DOHH2 (cell line): ENCODE data around the gene S100A11.
"Not testable (repeated sequence)": the region's sequence is repeated elsewhere in the genome, so short reads cannot be mapped to it uniquely, and the experiment has no call there.

Experiments
- H3F3A ChIP-seq: fragments of 200-600 bp; sonication (generic), shearing (Covaris generic); 2 replicates; pipeline ENCODE4 v1.6.0; 2016; ENCODE audit warnings: antibody characterized with exemption, mild to moderate bottlenecking; ENCODE audit not compliant: control insufficient read depth, insufficient read depth
- H3K27ac ChIP-seq: fragments of 200-600 bp; sonication (generic); 2 replicates; pipeline ENCODE4 v1.5.1; 2014; ENCODE audit warnings: low read depth, mild to moderate bottlenecking, low read length, moderate library complexity
- H3K27me3 ChIP-seq: fragments of 200-600 bp; sonication (generic); 2 replicates; pipeline ENCODE4 v1.6.1; 2014; ENCODE audit warnings: mild to moderate bottlenecking, low read length, mixed read lengths; ENCODE audit not compliant: control insufficient read depth
- H3K36me3 ChIP-seq: fragments of 200-600 bp; sonication (generic); 2 replicates; pipeline ENCODE4 v1.6.1; 2014; ENCODE audit warnings: mild to moderate bottlenecking, low read length, moderate library complexity, mixed read lengths; ENCODE audit not compliant: control insufficient read depth
- H3K4me1 ChIP-seq: fragments of 200-600 bp; sonication (generic); 2 replicates; pipeline ENCODE4 v1.6.1; 2014; ENCODE audit warnings: mild to moderate bottlenecking, low read length, mixed read lengths; ENCODE audit not compliant: control insufficient read depth
- H3K4me2 ChIP-seq: fragments of 200-600 bp; sonication (generic); 2 replicates; pipeline ENCODE4 v1.6.0; 2014; ENCODE audit warnings: mild to moderate bottlenecking, low read length, moderate library complexity
- H3K4me3 ChIP-seq: fragments of 200-600 bp; sonication (generic); 2 replicates; pipeline ENCODE4 v1.5.1; 2014; ENCODE audit warnings: mild to moderate bottlenecking, low read length, mixed read lengths
- H3K79me2 ChIP-seq: fragments of 200-600 bp; sonication (generic); 2 replicates; pipeline ENCODE4 v1.6.1; 2014; ENCODE audit warnings: mild to moderate bottlenecking, low read length, mixed read lengths; ENCODE audit not compliant: control insufficient read depth
- H3K9me2 ChIP-seq: fragments of 200-600 bp; sonication (generic); replicated peaks from 2 replicates; pipeline ENCODE4 v1.6.1; 2014; ENCODE audit warnings: mild to moderate bottlenecking, low read length, mixed read lengths; ENCODE audit not compliant: control insufficient read depth
- H3K9me3 ChIP-seq: fragments of 200-600 bp; sonication (generic); 2 replicates; pipeline ENCODE4 v1.6.1; 2014; ENCODE audit warnings: antibody characterized with exemption, low read length, mixed read lengths; ENCODE audit not compliant: control insufficient read depth, insufficient read depth
- H4K20me1 ChIP-seq: fragments of 200-600 bp; sonication (generic); 2 replicates; pipeline ENCODE4 v1.6.0; 2014; ENCODE audit warnings: low read depth, mild to moderate bottlenecking, antibody characterized with exemption, low read length, moderate library complexity; ENCODE audit not compliant: control insufficient read depth, insufficient read depth
- CTCF ChIP-seq: fragments of 200-600 bp; sonication (generic); IDR thresholded peaks from one replicate; pipeline ENCODE4 v1.5.1; 2014; ENCODE audit warnings: antibody characterized with exemption, mild to moderate bottlenecking, low read depth, low read length; ENCODE audit not compliant: poor library complexity, severe bottlenecking
- EZH2phosphoT487 ChIP-seq: fragments of 200-600 bp; sonication (generic); IDR thresholded peaks from 2 replicates; pipeline ENCODE4 v1.6.1; 2017; ENCODE audit warnings: borderline replicate concordance, mild to moderate bottlenecking, antibody characterized with exemption, low read length, moderate library complexity, mixed read lengths

The S100A11 gene

GRCh38 chr1:152036267-152037216, at the start of gene S100A11:
TSS of gene S100A11 (minus strand) at chr1:152037004. CDS start at chr1:152036915, 89 bp downstream.
- no peak for TF ChIP-seq CTCF
- no peak for TF ChIP-seq EZH2phosphoT487
- Histone ChIP-seq H3K79me2 (peaks cover 12% of the 10 kb centered on the region), H3K27me3 (peaks cover 9% of the 10 kb centered on the region; the same call in 1 of the 2 replicates), H4K20me1 (no peaks in the 10 kb centered on the region), H3K9me3 (no peaks in the 10 kb centered on the region), H3F3A (peaks cover 26% of the 10 kb centered on the region), H3K4me3 (peak within 1 kb of the TSS; percentile 74), H3K9me2 (no peaks in the 10 kb centered on the region), H3K36me3 (peaks cover 19% of the 10 kb centered on the region), H3K4me1 (peaks cover 56% of the 10 kb centered on the region), H3K4me2 (peak within 1 kb of the TSS; percentile 88), H3K27ac (peak within 1 kb of the TSS; percentile 81)

GRCh38 chr1:152084853-152085252, 48.0 kb upstream of the S100A11 start:
- H3K27me3 ChIP-seq: peaks cover 30% of the 10 kb centered on the region
- no peak for TF ChIP-seq CTCF
- no peak for TF ChIP-seq EZH2phosphoT487
- H3K27ac ChIP-seq: no peak overlapping the region
- H3K9me3 ChIP-seq: no peaks in the 10 kb centered on the region
- H4K20me1 ChIP-seq: no peaks in the 10 kb centered on the region
- H3K4me1 ChIP-seq: no peaks in the 10 kb centered on the region
- H3K4me2 ChIP-seq: no peak overlapping the region
- no peaks in the 10 kb centered on the region for H3K36me3 ChIP-seq
- no peaks in the 10 kb centered on the region for H3K9me2 ChIP-seq
- no peaks in the 10 kb centered on the region for H3K79me2 ChIP-seq
- no peak overlapping the region for H3K4me3 ChIP-seq
- no peaks in the 10 kb centered on the region for H3F3A ChIP-seq

GRCh38 chr1:152081026-152081425, 44.2 kb upstream of the S100A11 start:
- not testable (repeated sequence) for H3F3A ChIP-seq, H3K36me3 ChIP-seq, H3K9me3 ChIP-seq, H3K4me1 ChIP-seq, H3K79me2 ChIP-seq, H3K4me3 ChIP-seq, H4K20me1 ChIP-seq, H3K27ac ChIP-seq, H3K4me2 ChIP-seq, H3K9me2 ChIP-seq
- H3K27me3 ChIP-seq: peaks cover 13% of the 10 kb centered on the region

- not testable (repeated sequence) for H4K20me1 ChIP-seq, H3K36me3 ChIP-seq, H3K27ac ChIP-seq, H3K9me3 ChIP-seq, H3K4me2 ChIP-seq, H3K9me2 ChIP-seq, H3K4me3 ChIP-seq, H3K79me2 ChIP-seq, H3K4me1 ChIP-seq, H3F3A ChIP-seq, H3K27me3 ChIP-seq
Measured at GRCh38 chr1:152080494-152080893, 43.7 kb upstream of the S100A11 start.
